Liver (tissue), 9 donors: ENCODE measurements around the gene ACO2. TPM values are rescaled to one million over a fixed set of nuclear protein-coding genes. Genes with fewer than 3 reads are reported as not detected.

Experiments
- DNase-seq: peaks from one replicate; pipeline ENCODE4 v3.0.0-alpha.2; 2017; ENCODE audit warnings: low spot score
- H3K27ac ChIP-seq, 2 donors: one replicate each; pipeline ENCODE4 v1.7.0; 2013; ENCODE audit warnings: inconsistent platforms in 2 of 2, low read length in 2 of 2, control low read depth in 1 of 2, low read depth in 1 of 2, mild to moderate bottlenecking in 1 of 2
- H3K27me3 ChIP-seq, 4 donors: one replicate each; pipeline versions ENCODE4 v1.6.1 to v1.7.0; 2013; ENCODE audit warnings: low read length in 3 of 4, inconsistent platforms in 1 of 4, mild to moderate bottlenecking in 1 of 4, moderate library complexity in 1 of 4; ENCODE audit not compliant: control insufficient read depth in 4 of 4, insufficient read depth in 4 of 4
- H3K36me3 ChIP-seq, 4 donors: one replicate each; pipeline versions ENCODE4 v1.6.1 to v1.7.0; 2013; ENCODE audit warnings: low read length in 3 of 4, mild to moderate bottlenecking in 3 of 4, low read depth in 1 of 4, moderate library complexity in 1 of 4; ENCODE audit not compliant: control insufficient read depth in 4 of 4, insufficient read depth in 3 of 4
- H3K4me1 ChIP-seq, 4 donors: one replicate each; pipeline versions ENCODE4 v1.6.1 to v1.7.0; 2013; ENCODE audit warnings: low read length in 3 of 4, mild to moderate bottlenecking in 3 of 4, moderate library complexity in 1 of 4; ENCODE audit not compliant: control insufficient read depth in 4 of 4, insufficient read depth in 4 of 4
- H3K4me3 ChIP-seq, 3 donors: one replicate each; pipeline versions ENCODE4 v1.6.1 to v1.7.0; 2013; ENCODE audit warnings: low read length in 3 of 3, control low read depth in 1 of 3, low read depth in 1 of 3, mild to moderate bottlenecking in 1 of 3
- H3K9ac ChIP-seq, 2 donors: one replicate each; pipeline ENCODE4 v1.7.0; 2013; ENCODE audit warnings: low read length in 2 of 2, mild to moderate bottlenecking in 2 of 2, moderate library complexity in 2 of 2, control low read depth in 1 of 2, low read depth in 1 of 2
- H3K9me3 ChIP-seq, 4 donors: one replicate each; pipeline versions ENCODE4 v1.6.1 to v1.7.0; 2013; ENCODE audit warnings: low read length in 3 of 4; ENCODE audit not compliant: control insufficient read depth in 4 of 4
- EGR1 ChIP-seq, 2 donors: IDR thresholded peaks; 2 replicates each; pipeline ENCODE4 v1.6.1; 2016 to 2018; ENCODE audit warnings: antibody characterized with exemption in 2 of 2, low read depth in 2 of 2
- FOXA1 ChIP-seq: IDR thresholded peaks from 2 replicates; pipeline ENCODE4 v1.6.1; 2016; ENCODE audit warnings: antibody characterized with exemption
- FOXA2 ChIP-seq: IDR thresholded peaks from 2 replicates; pipeline ENCODE4 v1.6.1; 2016; ENCODE audit warnings: antibody characterized with exemption
- GABPA ChIP-seq, 2 donors: IDR thresholded peaks in 1 of 2; conservative IDR thresholded peaks in 1 of 2; 2 replicates each; pipeline ENCODE4 v1.6.1; 2016; ENCODE audit warnings: antibody characterized with exemption in 2 of 2, mild to moderate bottlenecking in 1 of 2, moderate library complexity in 1 of 2
- HNF4A ChIP-seq, 2 donors: conservative IDR thresholded peaks; 2 replicates each; pipeline ENCODE4 v1.6.1; 2016; ENCODE audit warnings: antibody characterized with exemption in 2 of 2, mild to moderate bottlenecking in 2 of 2
- HNF4G ChIP-seq: IDR thresholded peaks from 2 replicates; pipeline ENCODE4 v1.6.1; 2016; ENCODE audit warnings: antibody characterized with exemption
- JUND ChIP-seq, 2 donors: IDR thresholded peaks; 2 replicates each; pipeline ENCODE4 v1.6.1; 2016; ENCODE audit warnings: antibody characterized with exemption in 2 of 2
- MAX ChIP-seq: IDR thresholded peaks from 2 replicates; pipeline ENCODE4 v1.6.1; 2016; ENCODE audit warnings: antibody characterized with exemption
- NR2F2 ChIP-seq: IDR thresholded peaks from 2 replicates; pipeline ENCODE4 v1.6.1; 2016; ENCODE audit warnings: antibody characterized with exemption
- RAD21 ChIP-seq, 2 donors: IDR thresholded peaks; 2 replicates each; pipeline ENCODE4 v1.6.1; 2016; ENCODE audit warnings: antibody characterized with exemption in 2 of 2, mild to moderate bottlenecking in 2 of 2
- RXRA ChIP-seq, 2 donors: IDR thresholded peaks; 2 replicates each; pipeline ENCODE4 v1.6.1; 2017 to 2018; ENCODE audit warnings: antibody characterized with exemption in 2 of 2, mild to moderate bottlenecking in 1 of 2
- SP1 ChIP-seq: IDR thresholded peaks from 2 replicates; pipeline ENCODE4 v1.6.1; 2018; ENCODE audit warnings: antibody characterized with exemption, mild to moderate bottlenecking
- TAF1 ChIP-seq: conservative IDR thresholded peaks from 2 replicates; pipeline ENCODE4 v1.6.1; 2016; ENCODE audit warnings: antibody characterized with exemption, mild to moderate bottlenecking
- YY1 ChIP-seq: IDR thresholded peaks from 2 replicates; pipeline ENCODE4 v1.6.1; 2016; ENCODE audit warnings: antibody characterized with exemption, mild to moderate bottlenecking
- WGBS: extraction: QIAGEN DNeasy Blood & Tissue Kit; methylation state at CpG from one replicate; pipeline ENCODE4 v1.1.7; 2013; 5-methylcytosine and 5-hydroxymethylcytosine counted together
- polyA plus RNA-seq, 2 donors: library from polyadenylated mRNA; stranded (reverse) in 1 of 2; unstranded in 1 of 2; fragments of 200-250 nt in 1 of 2; fragments of >200 nt in 1 of 2; fragmentation: Nextera tagmentation in 1 of 2; extraction: Ambion mirVana in 1 of 2; gene quantifications; one replicate each; pipeline versions ENCODE4 v1.2.1 to v1.2.3, GENCODE V29; 2013 to 2015
- total RNA-seq, 2 donors: library from RNA; depleted of rRNA; stranded (reverse); fragments of >200 nt; gene quantifications; one replicate each; pipeline ENCODE4 v1.2.3, GENCODE V29; 2014
- TF ChIP-seq, protein P1 (sequence below): IDR thresholded peaks from 2 replicates; pipeline ENCODE4 v1.6.1; 2016; ENCODE audit warnings: antibody characterized with exemption, mild to moderate bottlenecking
- TF ChIP-seq, protein P2 (sequence below): IDR thresholded peaks from 2 replicates; pipeline ENCODE4 v1.6.1; 2016; ENCODE audit warnings: antibody characterized with exemption
- TF ChIP-seq, protein P3 (sequence below): fragments of 150-350 bp; IDR thresholded peaks from 2 replicates; pipeline ENCODE4 v1.5.1; 2017; ENCODE audit warnings: improper control_type of control experiment, low read depth, low read length; ENCODE audit not compliant: missing input control
- donor health status: healthy.
- donor health status: healthy.
- donor health status: healthy.
- donor health status: healthy.
- donor health status: healthy.

Gene ACO2
- total and polyA plus RNA-seq, 4 donors: 45.3 to 76.1 (median 68.9) TPM

GRCh38 chr22:41574847-41575381 is 106.0 kb downstream of the ACO2 start:
- no peaks in the 10 kb centered on the region for H3K27me3 ChIP-seq
- DNase-seq: no peak
- H3K4me3 ChIP-seq: no peak overlapping the region
- peaks cover 6 to 14% (median 12%) of the 10 kb centered on the region in 4 donors for H3K36me3 ChIP-seq
- no peak overlapping the region for H3K9ac ChIP-seq
- no peaks in the 10 kb centered on the region for H3K4me1 ChIP-seq
- H3K9me3 ChIP-seq: no peaks in the 10 kb centered on the region
- WGBS: 83% methylated on average over 26 of the region's 26 CpGs
- H3K27ac ChIP-seq: no peak overlapping the region
- TF ChIP-seq EGR1 (IDR thresholded peaks at IDR 0.05; ENCODE audit: low read depth in 2 of 2): no peak
- TF ChIP-seq NR2F2: no peak
- TF ChIP-seq RXRA (IDR thresholded peaks at IDR 0.05): no peak
- TF ChIP-seq GABPA (IDR thresholded peaks at IDR 0.05 in 1 of 2, conservative IDR thresholded peaks at IDR 0.05 in 1 of 2): no peak
- TF ChIP-seq HNF4G: no peak

DNA sequence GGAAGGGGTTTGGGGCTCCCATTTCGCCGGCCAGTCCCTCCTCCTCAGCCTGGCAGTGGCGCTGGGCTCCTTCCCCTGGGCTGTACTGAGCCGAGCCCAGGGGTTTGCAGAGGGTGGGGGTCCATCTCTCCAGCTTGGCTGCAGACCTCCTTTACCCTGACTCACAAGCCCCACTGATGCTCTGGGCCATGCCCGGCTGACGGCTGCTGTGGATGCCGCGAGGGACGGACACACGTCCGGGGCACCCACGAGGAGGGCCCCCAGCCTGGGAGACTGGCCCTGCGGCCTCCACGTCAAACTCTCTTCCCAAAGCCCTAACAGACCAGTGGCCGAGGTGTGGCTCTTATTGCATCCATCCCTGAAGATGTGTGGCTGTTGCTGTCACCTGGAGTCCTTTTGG is 106.6 kb downstream of the ACO2 start:
- TF ChIP-seq JUND (IDR thresholded peaks at IDR 0.05): no peak
- no peak for TF ChIP-seq FOXA1
- TF ChIP-seq RAD21 (IDR thresholded peaks at IDR 0.05): no peak
- no peak for TF ChIP-seq EGR1 (IDR thresholded peaks at IDR 0.05; ENCODE audit: low read depth in 2 of 2)
- no peak for TF ChIP-seq HNF4A (conservative IDR thresholded peaks at IDR 0.05)
- TF ChIP-seq RXRA (IDR thresholded peaks at IDR 0.05): no peak
- TF ChIP-seq MAX: no peak
- no peak for TF ChIP-seq GABPA (IDR thresholded peaks at IDR 0.05 in 1 of 2, conservative IDR thresholded peaks at IDR 0.05 in 1 of 2)
- no peak for TF ChIP-seq FOXA2
- TF ChIP-seq, protein P1, sequence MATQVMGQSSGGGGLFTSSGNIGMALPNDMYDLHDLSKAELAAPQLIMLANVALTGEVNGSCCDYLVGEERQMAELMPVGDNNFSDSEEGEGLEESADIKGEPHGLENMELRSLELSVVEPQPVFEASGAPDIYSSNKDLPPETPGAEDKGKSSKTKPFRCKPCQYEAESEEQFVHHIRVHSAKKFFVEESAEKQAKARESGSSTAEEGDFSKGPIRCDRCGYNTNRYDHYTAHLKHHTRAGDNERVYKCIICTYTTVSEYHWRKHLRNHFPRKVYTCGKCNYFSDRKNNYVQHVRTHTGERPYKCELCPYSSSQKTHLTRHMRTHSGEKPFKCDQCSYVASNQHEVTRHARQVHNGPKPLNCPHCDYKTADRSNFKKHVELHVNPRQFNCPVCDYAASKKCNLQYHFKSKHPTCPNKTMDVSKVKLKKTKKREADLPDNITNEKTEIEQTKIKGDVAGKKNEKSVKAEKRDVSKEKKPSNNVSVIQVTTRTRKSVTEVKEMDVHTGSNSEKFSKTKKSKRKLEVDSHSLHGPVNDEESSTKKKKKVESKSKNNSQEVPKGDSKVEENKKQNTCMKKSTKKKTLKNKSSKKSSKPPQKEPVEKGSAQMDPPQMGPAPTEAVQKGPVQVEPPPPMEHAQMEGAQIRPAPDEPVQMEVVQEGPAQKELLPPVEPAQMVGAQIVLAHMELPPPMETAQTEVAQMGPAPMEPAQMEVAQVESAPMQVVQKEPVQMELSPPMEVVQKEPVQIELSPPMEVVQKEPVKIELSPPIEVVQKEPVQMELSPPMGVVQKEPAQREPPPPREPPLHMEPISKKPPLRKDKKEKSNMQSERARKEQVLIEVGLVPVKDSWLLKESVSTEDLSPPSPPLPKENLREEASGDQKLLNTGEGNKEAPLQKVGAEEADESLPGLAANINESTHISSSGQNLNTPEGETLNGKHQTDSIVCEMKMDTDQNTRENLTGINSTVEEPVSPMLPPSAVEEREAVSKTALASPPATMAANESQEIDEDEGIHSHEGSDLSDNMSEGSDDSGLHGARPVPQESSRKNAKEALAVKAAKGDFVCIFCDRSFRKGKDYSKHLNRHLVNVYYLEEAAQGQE: no peak
- TF ChIP-seq, protein P2, sequence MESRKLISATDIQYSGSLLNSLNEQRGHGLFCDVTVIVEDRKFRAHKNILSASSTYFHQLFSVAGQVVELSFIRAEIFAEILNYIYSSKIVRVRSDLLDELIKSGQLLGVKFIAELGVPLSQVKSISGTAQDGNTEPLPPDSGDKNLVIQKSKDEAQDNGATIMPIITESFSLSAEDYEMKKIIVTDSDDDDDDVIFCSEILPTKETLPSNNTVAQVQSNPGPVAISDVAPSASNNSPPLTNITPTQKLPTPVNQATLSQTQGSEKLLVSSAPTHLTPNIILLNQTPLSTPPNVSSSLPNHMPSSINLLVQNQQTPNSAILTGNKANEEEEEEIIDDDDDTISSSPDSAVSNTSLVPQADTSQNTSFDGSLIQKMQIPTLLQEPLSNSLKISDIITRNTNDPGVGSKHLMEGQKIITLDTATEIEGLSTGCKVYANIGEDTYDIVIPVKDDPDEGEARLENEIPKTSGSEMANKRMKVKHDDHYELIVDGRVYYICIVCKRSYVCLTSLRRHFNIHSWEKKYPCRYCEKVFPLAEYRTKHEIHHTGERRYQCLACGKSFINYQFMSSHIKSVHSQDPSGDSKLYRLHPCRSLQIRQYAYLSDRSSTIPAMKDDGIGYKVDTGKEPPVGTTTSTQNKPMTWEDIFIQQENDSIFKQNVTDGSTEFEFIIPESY: no peak
- TF ChIP-seq, protein P3, sequence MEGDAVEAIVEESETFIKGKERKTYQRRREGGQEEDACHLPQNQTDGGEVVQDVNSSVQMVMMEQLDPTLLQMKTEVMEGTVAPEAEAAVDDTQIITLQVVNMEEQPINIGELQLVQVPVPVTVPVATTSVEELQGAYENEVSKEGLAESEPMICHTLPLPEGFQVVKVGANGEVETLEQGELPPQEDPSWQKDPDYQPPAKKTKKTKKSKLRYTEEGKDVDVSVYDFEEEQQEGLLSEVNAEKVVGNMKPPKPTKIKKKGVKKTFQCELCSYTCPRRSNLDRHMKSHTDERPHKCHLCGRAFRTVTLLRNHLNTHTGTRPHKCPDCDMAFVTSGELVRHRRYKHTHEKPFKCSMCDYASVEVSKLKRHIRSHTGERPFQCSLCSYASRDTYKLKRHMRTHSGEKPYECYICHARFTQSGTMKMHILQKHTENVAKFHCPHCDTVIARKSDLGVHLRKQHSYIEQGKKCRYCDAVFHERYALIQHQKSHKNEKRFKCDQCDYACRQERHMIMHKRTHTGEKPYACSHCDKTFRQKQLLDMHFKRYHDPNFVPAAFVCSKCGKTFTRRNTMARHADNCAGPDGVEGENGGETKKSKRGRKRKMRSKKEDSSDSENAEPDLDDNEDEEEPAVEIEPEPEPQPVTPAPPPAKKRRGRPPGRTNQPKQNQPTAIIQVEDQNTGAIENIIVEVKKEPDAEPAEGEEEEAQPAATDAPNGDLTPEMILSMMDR: no peak
- no peak for TF ChIP-seq SP1
- TF ChIP-seq HNF4G: no peak
- no peak for TF ChIP-seq TAF1
- TF ChIP-seq NR2F2: no peak
- no peak for TF ChIP-seq YY1
- WGBS: 94% methylated on average over 15 of the region's 15 CpGs
- H3K27me3 ChIP-seq: no peaks in the 10 kb centered on the region
- peaks cover 6 to 15% (median 14%) of the 10 kb centered on the region in 4 donors for H3K36me3 ChIP-seq
- no peak overlapping the region for H3K9ac ChIP-seq
- H3K4me3 ChIP-seq: no peak overlapping the region
- H3K9me3 ChIP-seq: no peaks in the 10 kb centered on the region
- DNase-seq: no peak
- no peaks in the 10 kb centered on the region for H3K4me1 ChIP-seq
- H3K27ac ChIP-seq: no peak overlapping the region
